ENCODE measurements around the gene NOXA1.
"Not testable (repeated sequence)": the region's sequence is repeated elsewhere in the genome, so short reads cannot be mapped to it uniquely, and the experiment has no call there.

The NOXA1 gene

GRCh38 chr9:137439158-137439714, 16.0 kb downstream of the NOXA1 start:
- no peak for DNase-seq (ENCODE audit: low spot score)

GRCh38 chr9:137441289-137441934, 18.2 kb downstream of the NOXA1 start, which contains the start of gene ENTPD8:
ENTPD8 (minus strand) TSS chr9:137441357; CDS start chr9:137438285, 3,072 bp downstream.
- no peak for DNase-seq (ENCODE audit: low spot score)

GRCh38 chr9:137441935-137442321, 18.7 kb downstream of the NOXA1 start:
- no peak for DNase-seq (ENCODE audit: low spot score)

GRCh38 chr9:137444106-137444790, 21.1 kb downstream of the NOXA1 start:
- no peak for DNase-seq (ENCODE audit: low spot score)

GRCh38 chr9:137445275-137445807, 22.1 kb downstream of the NOXA1 start:
- peak; percentile 87 for DNase-seq (ENCODE audit: low spot score)

GRCh38 chr9:137445930-137446431, 22.8 kb downstream of the NOXA1 start:
- no peak for DNase-seq (ENCODE audit: low spot score)

- no peak for DNase-seq (ENCODE audit: low spot score)
These were observed 23.8 kb downstream of the NOXA1 start for GRCh38 chr9:137446851-137447471.

- no peak for DNase-seq (ENCODE audit: low spot score)
These were observed 24.8 kb downstream of the NOXA1 start for GRCh38 chr9:137447722-137448601.

- no peak for DNase-seq (ENCODE audit: low spot score)
These were observed 25.4 kb downstream of the NOXA1 start for GRCh38 chr9:137448602-137448962.

GRCh38 chr9:137449081-137449844, 26.1 kb downstream of the NOXA1 start:
- DNase-seq (ENCODE audit: low spot score) = no peak

- DNase-seq (ENCODE audit: low spot score) = no peak
These were observed 26.8 kb downstream of the NOXA1 start for GRCh38 chr9:137449931-137450538.

GRCh38 chr9:137450539-137451222, 27.5 kb downstream of the NOXA1 start:
- not testable (repeated sequence) for DNase-seq (ENCODE audit: low spot score)

GRCh38 chr9:137451264-137452005, 28.2 kb downstream of the NOXA1 start:
- DNase-seq (ENCODE audit: low spot score) = not testable (repeated sequence)

GRCh38 chr9:137452006-137452760, 29.0 kb downstream of the NOXA1 start:
- DNase-seq (ENCODE audit: low spot score) = no peak

- no peak for DNase-seq (ENCODE audit: low spot score)
These were observed 29.8 kb downstream of the NOXA1 start for GRCh38 chr9:137452761-137453642.

GRCh38 chr9:137453643-137454081, 30.5 kb downstream of the NOXA1 start:
- peak; percentile 70 for DNase-seq (ENCODE audit: low spot score)

GRCh38 chr9:137454145-137454596, 31.0 kb downstream of the NOXA1 start:
- peak; percentile 29 for DNase-seq (ENCODE audit: low spot score)

All from activated CD4-positive, alpha-beta T cell treated with anti-CD3 and anti-CD28 coated beads, Interleukin-2, Interleukin-4, amounts not matched to agents 100 ng/mL and 50 ng/mL, durations not matched to agents 16 hours and 8 hours (primary cell).